Measurements from ENCODE around the gene CRY2. TPM values are rescaled to one million over a fixed set of nuclear protein-coding genes. Genes with fewer than 3 reads are reported as not detected.

Gene CRY2
- total RNA-seq, 1 donor from 2014 or later = 6.8 TPM

- peak; percentile 98 for DNase-seq (ENCODE audit: low read depth, low spot score)
Observed at GRCh38 chr11:45917623-45918330, 70.5 kb downstream of the CRY2 start, which contains the start of gene PEX16. Gene PEX16 (minus strand): TSS chr11:45917877. CDS start chr11:45917811, 66 bp downstream.

DNA sequence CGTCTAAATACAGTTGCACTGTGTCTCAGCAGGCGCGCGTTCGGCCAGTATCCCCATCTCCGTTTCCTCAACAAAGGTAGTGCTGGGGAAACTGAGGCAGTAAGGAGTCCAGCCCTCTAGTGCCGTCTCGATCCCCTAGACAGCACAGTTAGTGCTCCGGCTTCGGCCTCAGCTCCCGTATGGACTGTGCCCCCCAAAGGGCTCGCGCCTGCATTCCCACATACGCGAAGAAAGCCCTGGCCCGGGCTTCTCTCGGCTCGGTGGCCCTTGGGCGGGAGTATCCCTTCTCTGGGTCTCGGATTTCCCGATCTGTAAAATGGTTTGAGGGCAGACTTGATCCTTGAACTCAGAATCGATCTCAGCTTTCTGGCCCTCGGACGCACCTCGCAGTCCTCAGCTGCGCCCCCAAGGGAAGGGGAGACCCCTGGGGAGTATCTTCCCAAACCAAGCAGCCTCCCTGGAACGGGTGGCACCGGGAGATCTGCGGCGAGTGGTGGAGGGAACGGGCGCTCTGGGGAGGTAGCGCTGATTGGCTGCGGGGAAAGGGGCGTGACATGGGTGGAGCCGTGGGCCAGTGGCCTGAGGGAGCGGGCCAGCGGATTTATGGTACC, 71.2 kb downstream of the CRY2 start:
- peak; percentile 30 for DNase-seq (ENCODE audit: low read depth, low spot score)

GRCh38 chr11:45918962-45919675, 71.8 kb downstream of the CRY2 start:
- no peak for DNase-seq (ENCODE audit: low read depth, low spot score)

DNA sequence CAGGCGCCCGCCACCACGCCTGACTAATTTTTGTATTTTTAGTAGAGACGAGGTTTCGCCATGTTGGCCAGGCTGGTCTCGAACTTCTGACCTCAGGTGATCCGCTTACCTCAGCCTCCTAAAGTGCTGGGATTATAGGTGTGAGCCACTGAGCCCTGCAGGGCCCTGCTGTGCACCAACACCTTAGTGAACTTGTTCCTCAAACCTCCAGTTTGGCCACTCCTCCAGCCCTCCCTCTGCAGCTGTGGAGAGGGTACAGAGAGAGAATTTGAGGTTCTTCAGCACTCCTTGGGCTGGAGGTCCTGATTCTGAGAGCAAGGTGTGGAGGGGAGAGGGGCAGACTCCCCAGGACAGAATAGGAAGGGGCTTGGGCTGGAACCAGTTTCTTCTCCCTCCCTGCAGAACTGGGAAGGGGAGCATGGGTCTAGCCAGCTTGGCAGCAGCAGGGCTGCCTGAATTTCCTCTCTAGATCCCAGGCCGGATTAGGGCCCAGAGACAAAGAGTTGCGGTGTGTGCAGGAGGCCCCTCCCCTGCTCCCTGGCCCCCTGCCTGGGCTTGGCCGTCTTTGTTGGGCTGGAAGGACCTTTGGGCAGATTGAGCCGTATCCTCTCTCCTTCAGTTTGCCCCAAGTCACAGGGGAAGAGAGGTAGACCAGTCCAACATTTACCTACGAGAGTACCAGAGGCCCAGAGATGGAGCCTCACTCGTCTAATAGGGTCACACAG, 72.7 kb downstream of the CRY2 start:
- no peak for DNase-seq (ENCODE audit: low read depth, low spot score)

DNA sequence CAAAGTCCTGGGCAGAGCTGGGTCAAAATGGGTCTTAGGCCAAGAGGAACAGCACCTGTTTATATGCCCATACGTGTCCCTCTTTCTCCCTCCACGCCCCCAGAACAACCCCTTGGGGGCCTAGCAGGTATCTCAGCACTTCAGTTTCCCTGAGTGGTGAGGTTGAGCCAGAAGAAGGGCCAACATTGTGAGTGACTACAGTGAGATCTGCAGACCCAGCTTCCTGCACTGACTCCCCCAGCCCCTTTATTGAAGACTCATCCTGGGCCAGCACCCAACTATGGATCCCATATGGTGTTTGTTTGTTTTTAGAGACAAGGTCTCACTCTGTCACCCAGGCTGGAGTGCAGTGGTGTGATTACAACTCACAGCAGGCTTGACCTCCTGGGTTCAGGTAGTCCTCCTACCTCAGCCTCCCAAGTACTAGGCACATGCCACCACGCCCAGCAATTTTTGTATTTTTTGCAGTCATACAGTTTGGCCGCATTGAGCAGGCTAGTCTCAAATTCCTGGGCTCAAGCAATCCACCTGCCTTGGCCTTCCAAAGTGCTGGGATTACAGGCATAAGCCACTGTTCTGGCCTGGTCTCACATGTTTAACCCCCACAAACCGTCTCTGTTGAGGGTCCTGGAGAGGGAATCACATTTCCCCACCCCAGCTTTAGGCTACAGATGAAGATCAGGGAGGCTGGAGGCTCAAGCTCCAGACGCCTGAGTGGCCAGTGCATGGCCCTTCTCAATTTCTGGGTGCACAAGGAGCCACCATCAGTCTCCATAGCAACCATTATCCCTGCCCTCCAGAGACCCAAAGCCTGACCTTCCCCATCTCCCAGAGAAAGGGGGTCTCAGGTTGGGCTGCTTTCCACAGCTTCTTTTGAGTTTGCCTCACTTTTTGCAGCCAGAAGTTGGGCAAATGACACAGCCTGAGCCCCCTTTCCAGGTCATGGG, 73.5 kb downstream of the CRY2 start:
- DNase-seq (ENCODE audit: low read depth, low spot score) = no peak

GRCh38 chr11:45921561-45922424, 74.5 kb downstream of the CRY2 start:
- no peak for DNase-seq (ENCODE audit: low read depth, low spot score)

DNA sequence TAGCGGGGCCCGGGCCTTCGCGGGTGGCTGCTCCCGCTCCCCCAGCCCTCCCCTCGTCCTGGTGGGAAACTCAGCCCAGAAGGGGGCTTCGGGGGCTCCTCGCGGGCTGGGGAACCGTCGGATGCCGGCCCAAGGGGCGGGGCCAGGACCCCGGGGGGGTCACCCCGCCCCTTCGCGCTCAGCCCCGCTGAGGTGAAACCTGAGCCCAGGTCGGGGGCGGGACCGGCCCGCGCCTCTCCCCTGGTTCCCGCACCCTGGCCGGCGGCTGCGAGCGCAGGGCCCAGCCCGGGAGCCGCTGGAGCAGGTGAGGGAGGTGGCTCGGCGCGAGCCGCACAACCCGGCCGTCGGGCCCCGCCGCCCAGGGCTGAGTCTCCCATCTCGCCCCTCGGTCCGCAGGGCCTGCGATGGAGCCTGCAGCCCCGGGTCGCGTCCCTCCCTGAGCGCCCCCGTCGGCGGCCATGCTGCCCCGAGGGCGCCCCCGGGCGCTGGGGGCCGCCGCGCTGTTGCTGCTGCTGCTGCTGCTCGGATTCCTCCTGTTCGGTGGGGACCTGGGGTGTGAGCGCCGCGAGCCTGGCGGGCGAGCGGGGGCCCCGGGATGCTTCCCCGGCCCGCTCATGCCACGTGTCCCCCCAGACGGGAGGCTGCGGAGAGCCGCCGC, 75.3 kb downstream of the CRY2 start, which contains the start of gene LARGE2:
Gene LARGE2, plus strand, starts transcription at position 232 of the 658 bp plus-strand sequence. Its CDS starts 227 bp downstream, at position 459.
- no peak for DNase-seq (ENCODE audit: low read depth, low spot score)

- DNase-seq (ENCODE audit: low read depth, low spot score) = no peak
Observed at GRCh38 chr11:45924036-45924915, 77.0 kb downstream of the CRY2 start.

DNA sequence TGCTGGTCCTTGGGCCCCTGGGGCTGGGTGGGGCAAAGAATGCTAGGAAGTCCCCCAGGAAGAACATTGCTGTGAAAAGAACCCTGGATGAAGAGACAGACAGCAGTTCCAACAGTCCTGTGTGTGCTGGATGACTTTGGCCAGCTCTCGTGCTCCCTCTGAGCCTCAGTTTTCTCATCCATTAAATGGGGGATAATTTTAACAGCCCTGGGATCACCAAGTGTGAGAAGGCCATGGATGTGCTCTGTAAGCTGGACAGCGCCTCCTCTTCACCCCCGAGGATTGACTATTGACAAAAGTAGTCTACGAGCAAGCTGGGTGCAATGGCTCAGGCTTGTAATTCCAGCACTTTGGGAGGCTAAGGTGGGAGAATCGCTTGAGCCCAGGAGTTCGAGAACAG, 77.7 kb downstream of the CRY2 start:
- DNase-seq (ENCODE audit: low read depth, low spot score) = no peak

DNA sequence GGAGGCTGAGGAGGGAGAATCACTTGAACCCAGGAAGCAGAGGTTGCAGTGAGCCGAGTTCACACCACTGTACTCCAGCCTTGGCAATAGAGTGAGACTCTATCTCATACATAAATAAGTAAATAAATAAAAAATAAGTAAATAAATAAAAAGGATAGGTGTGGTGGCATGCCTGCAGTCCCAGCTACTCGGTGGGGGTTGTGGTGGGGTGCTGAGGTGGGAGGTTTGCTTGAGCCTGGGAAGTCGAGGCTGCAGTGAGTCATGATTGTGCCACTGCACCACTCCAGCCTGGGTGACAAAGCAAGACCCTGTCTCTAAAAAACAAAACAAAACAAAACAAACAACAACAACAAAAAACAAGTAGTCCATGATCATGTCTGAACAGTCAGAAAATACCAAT, 78.3 kb downstream of the CRY2 start:
- DNase-seq (ENCODE audit: low read depth, low spot score) = no peak

DNA sequence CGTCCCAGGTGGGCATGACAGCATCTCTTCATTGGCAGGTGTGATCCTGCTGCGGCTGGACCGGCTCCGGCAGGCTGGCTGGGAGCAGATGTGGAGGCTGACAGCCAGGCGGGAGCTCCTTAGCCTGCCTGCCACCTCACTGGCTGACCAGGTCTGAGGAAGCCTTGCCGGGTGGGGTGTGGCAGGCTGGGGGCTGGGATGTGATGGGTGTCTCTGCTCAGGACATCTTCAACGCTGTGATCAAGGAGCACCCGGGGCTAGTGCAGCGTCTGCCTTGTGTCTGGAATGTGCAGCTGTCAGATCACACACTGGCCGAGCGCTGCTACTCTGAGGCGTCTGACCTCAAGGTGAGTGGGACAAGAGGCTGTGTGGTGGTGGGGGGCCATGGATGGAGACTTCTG, 78.7 kb downstream of the CRY2 start:
- no peak for DNase-seq (ENCODE audit: low read depth, low spot score)

- no peak for DNase-seq (ENCODE audit: low read depth, low spot score)
Observed at GRCh38 chr11:45926536-45927331, 79.5 kb downstream of the CRY2 start.

- DNase-seq (ENCODE audit: low read depth, low spot score) = no peak
Observed at GRCh38 chr11:45927332-45927683, 80.0 kb downstream of the CRY2 start.

DNA sequence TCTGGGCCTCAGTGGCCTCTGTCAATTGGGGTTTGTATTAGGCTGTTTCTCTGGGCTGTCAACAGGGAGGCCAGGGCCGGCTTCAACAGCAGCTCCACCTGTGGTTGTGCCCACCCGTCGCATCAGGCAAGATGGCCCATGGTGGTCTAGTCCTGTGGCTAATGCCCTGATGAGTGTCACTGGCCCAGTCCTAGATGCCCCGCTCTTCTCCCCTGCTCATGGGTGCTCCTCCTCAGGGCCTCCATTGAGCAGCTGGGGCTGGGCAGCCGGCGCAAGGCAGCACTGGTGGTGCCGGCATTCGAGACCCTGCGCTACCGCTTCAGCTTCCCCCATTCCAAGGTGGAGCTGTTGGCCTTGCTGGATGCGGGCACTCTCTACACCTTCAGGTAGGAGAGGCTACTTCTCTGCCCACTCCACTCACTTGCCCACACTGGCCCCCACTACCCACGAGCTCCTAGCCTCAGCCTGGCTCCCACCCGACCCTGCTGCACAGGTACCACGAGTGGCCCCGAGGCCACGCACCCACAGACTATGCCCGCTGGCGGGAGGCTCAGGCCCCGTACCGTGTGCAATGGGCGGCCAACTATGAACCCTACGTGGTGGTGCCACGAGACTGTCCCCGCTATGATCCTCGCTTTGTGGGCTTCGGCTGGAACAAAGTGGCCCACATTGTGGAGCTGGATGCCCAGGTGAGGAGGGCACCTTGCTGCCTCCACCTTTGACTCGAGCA, 80.6 kb downstream of the CRY2 start:
- DNase-seq (ENCODE audit: low read depth, low spot score) = no peak

DNA sequence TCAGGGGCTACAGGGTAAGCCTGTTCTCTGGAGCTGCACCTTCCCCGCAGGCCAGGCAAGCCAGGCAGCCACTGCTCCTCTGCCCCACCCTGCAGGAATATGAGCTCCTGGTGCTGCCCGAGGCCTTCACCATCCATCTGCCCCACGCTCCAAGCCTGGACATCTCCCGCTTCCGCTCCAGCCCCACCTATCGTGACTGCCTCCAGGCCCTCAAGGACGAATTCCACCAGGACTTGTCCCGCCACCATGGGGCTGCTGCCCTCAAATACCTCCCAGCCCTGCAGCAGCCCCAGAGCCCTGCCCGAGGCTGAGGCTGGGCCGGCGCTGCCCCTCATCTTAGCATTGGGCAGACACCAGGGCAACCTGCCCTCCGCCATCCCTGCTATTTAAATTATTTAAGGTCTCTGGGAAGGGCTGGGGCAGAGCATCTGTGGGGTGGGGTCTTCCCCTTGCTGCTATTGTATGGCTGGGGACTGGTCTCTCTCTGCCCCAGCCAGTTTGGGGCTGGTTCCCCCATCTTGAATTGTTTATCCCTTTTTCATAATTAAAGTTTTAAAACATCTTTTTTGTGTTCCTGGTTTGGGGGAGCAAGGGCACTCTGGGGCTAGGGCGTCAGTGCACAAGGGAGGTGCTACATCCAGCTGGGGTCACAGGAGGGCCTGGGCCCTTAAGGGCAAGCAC, 81.4 kb downstream of the CRY2 start:
- DNase-seq (ENCODE audit: low read depth, low spot score) = no peak

- DNase-seq (ENCODE audit: low read depth, low spot score) = no peak
Observed at GRCh38 chr11:45929486-45930030, 82.3 kb downstream of the CRY2 start.
